Coronary artery (tissue), 2 donors: ENCODE results near the gene TUBG2.
A peak's percentile ranks its signal among the peaks of the same experiment; 100 is the strongest.

Source experiments
- DNase-seq: peaks from one replicate; pipeline ENCODE4 v3.0.0-alpha.2; 2017; ENCODE audit warnings: low spot score
- H3K27ac ChIP-seq, 2 donors: fragments of 200-600 bp; sonication (generic); one replicate each; pipeline ENCODE4 v1.5.1; 2016 to 2019
- H3K4me3 ChIP-seq: fragments of 200-600 bp; sonication (generic); 2 replicates; pipeline ENCODE4 v1.5.1; 2016; ENCODE audit warnings: mild to moderate bottlenecking, moderate library complexity
- CTCF ChIP-seq: fragments of 200-600 bp; sonication (generic); IDR thresholded peaks from one replicate; pipeline ENCODE4 v1.5.1; 2019; ENCODE audit warnings: antibody characterized with exemption

The TUBG2 gene

GRCh38 chr17:42670789-42671657 lies 11.9 kb downstream of the TUBG2 start:
- peak overlapping the region; percentile 24 to 84 for H3K27ac ChIP-seq
- no peak for DNase-seq

GRCh38 chr17:42672038-42672437 lies 13.0 kb downstream of the TUBG2 start:
- no peak for DNase-seq
- no peak for TF ChIP-seq CTCF
- peak overlapping the region in 1 of 2 donors; percentile 96 for H3K27ac ChIP-seq
- H3K4me3 ChIP-seq, result no peak overlapping the region

More at GRCh38 chr17:42670789-42671657, 11.9 kb downstream of the TUBG2 start:
- H3K4me3 ChIP-seq, result peak overlapping the region; percentile 27
- no peak for TF ChIP-seq CTCF

DNA sequence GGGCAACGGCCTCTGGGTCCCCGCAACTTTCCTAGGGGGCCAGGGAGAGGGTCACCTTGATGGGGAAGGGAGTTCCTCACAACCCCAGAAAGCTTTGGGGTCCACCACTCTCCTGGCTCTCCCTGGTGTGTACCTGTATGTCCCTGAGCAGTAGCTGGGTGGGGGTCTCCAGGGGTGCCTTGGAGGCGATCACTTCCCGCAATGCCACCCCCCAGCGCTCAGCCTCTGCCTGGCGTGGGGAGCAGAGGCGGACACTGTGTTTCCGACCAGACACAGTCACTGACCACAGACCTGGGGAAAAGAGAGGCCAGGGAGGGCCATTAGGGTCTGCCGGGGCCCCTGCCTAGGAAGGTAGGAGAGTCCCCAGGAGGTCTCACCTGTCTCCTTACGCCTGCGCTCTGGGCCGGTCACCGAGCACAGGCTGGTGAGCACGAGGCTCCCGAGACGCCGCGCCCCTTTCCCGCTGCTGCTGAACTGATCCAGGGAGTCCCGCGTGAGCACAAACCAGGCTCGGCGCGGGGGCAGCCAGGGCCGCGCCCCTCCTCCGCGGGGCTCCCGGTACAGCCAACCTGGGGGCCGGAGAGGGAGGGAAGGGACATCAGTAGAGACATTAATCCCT lies 14.3 kb downstream of the TUBG2 start:
- TF ChIP-seq CTCF, result no peak
- Histone ChIP-seq H3K4me3 (peak overlapping the region; percentile 93), H3K27ac (peak overlapping the region; percentile 86 to 96)
- no peak for DNase-seq

GRCh38 chr17:42673885-42674754 lies 15.0 kb downstream of the TUBG2 start:
- Histone ChIP-seq H3K27ac (peak overlapping the region; percentile 86 to 96), H3K4me3 (peak overlapping the region; percentile 93)
- no peak for DNase-seq
- TF ChIP-seq CTCF, result peak; percentile 16

DNA sequence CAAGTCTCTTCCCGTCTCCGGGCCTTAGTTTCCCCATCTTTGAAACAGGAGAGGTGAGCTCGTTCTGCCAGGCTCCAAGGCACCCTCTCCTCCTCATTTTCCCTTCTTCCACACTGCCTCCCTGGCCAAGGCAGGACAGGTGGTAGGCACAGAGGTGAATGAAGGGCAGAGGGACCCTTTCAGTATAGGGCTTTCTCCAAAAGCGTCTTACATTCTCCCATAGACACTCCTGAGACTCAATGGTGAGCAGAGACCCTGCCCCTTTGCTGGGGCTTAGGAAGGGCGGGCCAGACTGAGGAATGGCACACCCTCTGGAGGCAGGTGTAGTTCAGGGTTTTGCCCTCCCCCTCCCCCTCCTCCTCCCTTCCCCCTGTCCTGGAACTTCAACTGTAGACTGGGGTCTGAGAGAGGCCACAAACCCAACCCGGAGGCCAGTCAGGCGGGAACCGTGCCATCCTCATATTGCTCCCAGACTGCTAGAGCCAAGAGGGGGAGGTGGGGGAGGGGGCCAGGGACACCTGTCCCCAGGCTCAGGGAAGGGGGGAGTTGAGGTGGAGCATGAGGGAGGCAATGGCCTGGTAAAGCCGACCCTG lies 15.8 kb downstream of the TUBG2 start:
- no peak for DNase-seq
- peak overlapping the region; percentile 86 to 96 for H3K27ac ChIP-seq
- TF ChIP-seq CTCF, result no peak

DNA sequence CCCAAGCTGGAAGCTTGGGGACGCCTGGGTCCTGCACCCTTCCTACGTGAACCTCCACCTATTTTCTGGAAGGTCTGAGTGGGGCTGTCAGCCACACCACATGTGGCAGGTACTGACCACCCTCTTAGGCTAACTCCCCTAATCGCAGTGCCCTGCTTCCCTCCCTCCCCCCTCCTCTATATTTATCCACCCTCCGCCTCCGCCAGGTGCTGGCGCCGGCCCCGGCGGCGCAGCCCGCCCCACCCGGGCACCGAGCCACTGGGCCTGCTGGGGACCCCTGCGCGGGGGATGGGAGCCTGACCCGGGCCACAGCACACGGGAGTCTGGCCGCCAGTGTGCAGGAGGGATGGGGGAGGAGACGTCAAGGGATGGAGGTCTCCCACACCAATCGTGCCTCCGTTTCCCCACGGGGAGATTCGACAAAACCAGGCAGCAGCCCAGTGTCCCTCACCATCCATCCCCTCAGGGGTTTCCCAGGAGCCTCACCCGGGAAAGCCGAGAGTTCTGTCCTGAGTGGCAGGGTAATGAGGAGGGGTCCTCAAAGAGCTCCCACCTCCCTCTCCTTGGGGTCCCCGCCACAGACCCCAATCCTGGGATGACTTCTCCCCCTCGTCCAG lies 16.4 kb downstream of the TUBG2 start:
- no peak for DNase-seq
- Histone ChIP-seq H3K27ac (peak overlapping the region; percentile 86 to 96), H3K4me3 (peak overlapping the region; percentile 93)
- TF ChIP-seq CTCF, result no peak

More for the DNA sequence above, 15.8 kb downstream of the TUBG2 start:
- H3K4me3 ChIP-seq, result peak overlapping the region; percentile 93
